ENCODE measurements around the gene TRPM3.

TRPM3 gene

GRCh38 chr9:71032779-71033178 lies 88.6 kb downstream of the TRPM3 start:
- Histone ChIP-seq H2AFZ (ENCODE audit: low read length) (no peak overlapping the region), H3K79me2 (ENCODE audit: low read length) (no peaks in the 10 kb centered on the region), H3K36me3 (replicated peaks; ENCODE audit: insufficient read depth, low read length) (no peaks in the 10 kb centered on the region), H3K27me3 (replicated peaks; ENCODE audit: insufficient read depth, low read length) (no peaks in the 10 kb centered on the region), H3K27ac (ENCODE audit: low read length) (no peak overlapping the region), H3K4me3 (ENCODE audit: low read length) (no peak overlapping the region), H3F3A (ENCODE audit: insufficient read depth, low read length) (no peaks in the 10 kb centered on the region), H3K4me2 (ENCODE audit: low read depth, low read length) (no peak overlapping the region), H4K20me1 (ENCODE audit: insufficient read depth, low read length) (no peaks in the 10 kb centered on the region), H3K9me3 (replicated peaks; ENCODE audit: insufficient read depth, low read length) (no peaks in the 10 kb centered on the region), H3K4me1 (ENCODE audit: low read length) (no peaks in the 10 kb centered on the region), H3K9ac (ENCODE audit: low read length) (no peak overlapping the region), H3K9me2 (replicated peaks; ENCODE audit: insufficient read depth, low read length) (no peaks in the 10 kb centered on the region)
- no peak for DNase-seq
- TF ChIP-seq EZH2phosphoT487 (IDR thresholded peaks at IDR 0.05; ENCODE audit: low read length) (no peak), EZH2 (optimal IDR thresholded peaks at IDR 0.05; ENCODE audit: low read depth, low read length) (no peak), CTCF (IDR thresholded peaks at IDR 0.05; ENCODE audit: low read length) (no peak)

GRCh38 chr9:71025728-71026127 lies 95.7 kb downstream of the TRPM3 start:
- no peaks in the 10 kb centered on the region for H3K4me1 ChIP-seq (ENCODE audit: low read length)
- H3K9me3 ChIP-seq (replicated peaks; ENCODE audit: insufficient read depth, low read length): no peaks in the 10 kb centered on the region
- H3F3A ChIP-seq (ENCODE audit: insufficient read depth, low read length): no peaks in the 10 kb centered on the region
- no peaks in the 10 kb centered on the region for H3K79me2 ChIP-seq (ENCODE audit: low read length)
- DNase-seq: no peak
- H3K36me3 ChIP-seq (replicated peaks; ENCODE audit: insufficient read depth, low read length): no peaks in the 10 kb centered on the region
- no peaks in the 10 kb centered on the region for H4K20me1 ChIP-seq (ENCODE audit: insufficient read depth, low read length)
- H3K4me3 ChIP-seq (ENCODE audit: low read length): no peak overlapping the region
- H3K9me2 ChIP-seq (replicated peaks; ENCODE audit: insufficient read depth, low read length): no peaks in the 10 kb centered on the region
- H3K27me3 ChIP-seq (replicated peaks; ENCODE audit: insufficient read depth, low read length): no peaks in the 10 kb centered on the region
- H3K4me2 ChIP-seq (ENCODE audit: low read depth, low read length): no peak overlapping the region
- no peak overlapping the region for H2AFZ ChIP-seq (ENCODE audit: low read length)
- H3K9ac ChIP-seq (ENCODE audit: low read length): no peak overlapping the region
- TF ChIP-seq CTCF (IDR thresholded peaks at IDR 0.05; ENCODE audit: low read length) (no peak), EZH2 (optimal IDR thresholded peaks at IDR 0.05; ENCODE audit: low read depth, low read length) (no peak), EZH2phosphoT487 (IDR thresholded peaks at IDR 0.05; ENCODE audit: low read length) (no peak)
- H3K27ac ChIP-seq (ENCODE audit: low read length): no peak overlapping the region

GRCh38 chr9:71025201-71025600 lies 96.2 kb downstream of the TRPM3 start:
- no peak for DNase-seq
- H3K4me3 ChIP-seq (ENCODE audit: low read length): no peak overlapping the region
- no peak overlapping the region for H3K4me2 ChIP-seq (ENCODE audit: low read depth, low read length)
- H3K9me2 ChIP-seq (replicated peaks; ENCODE audit: insufficient read depth, low read length): no peaks in the 10 kb centered on the region
- no peaks in the 10 kb centered on the region for H3K9me3 ChIP-seq (replicated peaks; ENCODE audit: insufficient read depth, low read length)
- no peaks in the 10 kb centered on the region for H3K4me1 ChIP-seq (ENCODE audit: low read length)
- no peak overlapping the region for H3K27ac ChIP-seq (ENCODE audit: low read length)
- no peaks in the 10 kb centered on the region for H3K36me3 ChIP-seq (replicated peaks; ENCODE audit: insufficient read depth, low read length)
- H3F3A ChIP-seq (ENCODE audit: insufficient read depth, low read length): no peaks in the 10 kb centered on the region
- H2AFZ ChIP-seq (ENCODE audit: low read length): no peak overlapping the region
- TF ChIP-seq EZH2phosphoT487 (IDR thresholded peaks at IDR 0.05; ENCODE audit: low read length) (no peak), CTCF (IDR thresholded peaks at IDR 0.05; ENCODE audit: low read length) (no peak), EZH2 (optimal IDR thresholded peaks at IDR 0.05; ENCODE audit: low read depth, low read length) (no peak)
- no peaks in the 10 kb centered on the region for H3K79me2 ChIP-seq (ENCODE audit: low read length)
- H3K27me3 ChIP-seq (replicated peaks; ENCODE audit: insufficient read depth, low read length): no peaks in the 10 kb centered on the region
- H4K20me1 ChIP-seq (ENCODE audit: insufficient read depth, low read length): no peaks in the 10 kb centered on the region
- H3K9ac ChIP-seq (ENCODE audit: low read length): no peak overlapping the region
